Right lung (tissue), 5 donors: ENCODE measurements around the gene RGS13. TPM values are rescaled to one million over a fixed set of nuclear protein-coding genes. Genes with fewer than 3 reads are reported as not detected.
A peak's percentile ranks its signal among the peaks of the same experiment; 100 is the strongest.

Experiments
- DNase-seq, 2 donors: peaks; one replicate each; pipeline ENCODE4 v3.0.0-alpha.2; 2013
- polyA plus RNA-seq, 5 donors: library from polyadenylated mRNA; unstranded; fragments of 120-200 nt; gene quantifications; one replicate each; pipeline versions ENCODE4 v1.2.1 to v1.2.3, GENCODE V29; 2013; ENCODE audit warnings: inconsistent platforms in 1 of 5, low replicate concordance in 1 of 5; ENCODE audit not compliant: insufficient read length in 5 of 5, insufficient read depth in 1 of 5

RGS13 gene
- polyA plus RNA-seq, 5 donors: 1.4 to 4.7 (median 3.2) TPM

- no peak for DNase-seq
Measured at GRCh38 chr1:192620071-192620635, 15.8 kb upstream of the RGS13 start.

- DNase-seq: no peak
Measured at GRCh38 chr1:192626366-192627179, 9.4 kb upstream of the RGS13 start.

- no peak for DNase-seq
Measured at GRCh38 chr1:192627901-192628300, 8.0 kb upstream of the RGS13 start.

GRCh38 chr1:192628396-192629057, 7.4 kb upstream of the RGS13 start:
- DNase-seq: no peak

GRCh38 chr1:192629612-192630011, 6.3 kb upstream of the RGS13 start:
- DNase-seq: peak; percentile 38 to 57

- no peak for DNase-seq
Measured at GRCh38 chr1:192630521-192631287, 5.2 kb upstream of the RGS13 start.

- DNase-seq: no peak
Measured at GRCh38 chr1:192631749-192632148, 4.2 kb upstream of the RGS13 start.

GRCh38 chr1:192632188-192632587, 3.8 kb upstream of the RGS13 start:
- no peak for DNase-seq

- peak; percentile 86 to 87 for DNase-seq
Measured at GRCh38 chr1:192632641-192633532, 3.1 kb upstream of the RGS13 start.

- DNase-seq: no peak
Measured at GRCh38 chr1:192633533-192634253, 2.3 kb upstream of the RGS13 start.

- DNase-seq: no peak
Measured at GRCh38 chr1:192635041-192635440, 906 bp upstream of the RGS13 start.

GRCh38 chr1:192639607-192640368, 3.8 kb downstream of the RGS13 start:
- peak in 1 of 2 donors; percentile 49 for DNase-seq

GRCh38 chr1:192652159-192652558, 16.2 kb downstream of the RGS13 start:
- no peak for DNase-seq

GRCh38 chr1:192654120-192654519, 18.2 kb downstream of the RGS13 start:
- DNase-seq: no peak

- DNase-seq: no peak
Measured at GRCh38 chr1:192654591-192655251, 18.8 kb downstream of the RGS13 start.

- DNase-seq: no peak
Measured at GRCh38 chr1:192657760-192658159, 21.8 kb downstream of the RGS13 start.

GRCh38 chr1:192658255-192658654, 22.3 kb downstream of the RGS13 start:
- no peak for DNase-seq

- DNase-seq: no peak
Measured at GRCh38 chr1:192660613-192661012, 24.7 kb downstream of the RGS13 start.

- no peak for DNase-seq
Measured at GRCh38 chr1:192668409-192668983, 32.5 kb downstream of the RGS13 start.
